PC-9 (cell line): ENCODE measurements around the gene PRPSAP2.

ENCODE experiments used
- EZH2 ChIP-seq: fragments of 200-600 bp; sonication (generic); IDR thresholded peaks from 2 replicates; pipeline ENCODE4 v1.8.0; 2017; ENCODE audit warnings: antibody characterized with exemption, low read depth
- TF ChIP-seq, protein P1 (sequence below): fragments of 200-600 bp; sonication (generic); conservative IDR thresholded peaks from 2 replicates; pipeline ENCODE4 v1.6.1; 2017; ENCODE audit warnings: mixed run types, antibody characterized with exemption, mild to moderate bottlenecking, moderate library complexity

DNA sequence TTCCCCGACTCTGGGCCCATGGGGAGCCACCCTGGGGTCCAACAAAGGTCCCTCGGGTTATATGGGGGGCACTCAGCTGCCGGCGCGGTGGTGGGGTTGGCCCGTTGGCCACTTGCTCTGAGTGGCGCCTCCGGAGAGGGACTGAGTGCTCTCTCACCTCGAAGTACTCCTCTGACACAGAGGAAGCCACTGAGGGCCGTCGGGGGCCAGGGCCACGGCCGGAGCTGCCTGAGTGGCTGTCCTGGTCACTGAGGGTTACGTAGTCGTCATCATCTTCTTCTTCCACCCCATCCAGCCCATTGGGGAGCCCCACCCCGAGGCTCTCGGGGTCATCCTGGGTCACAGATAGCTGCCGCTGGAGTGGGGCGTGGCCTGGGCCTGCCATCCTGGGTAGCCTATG lies 119.7 kb downstream of the PRPSAP2 start:
- TF ChIP-seq, protein P1, sequence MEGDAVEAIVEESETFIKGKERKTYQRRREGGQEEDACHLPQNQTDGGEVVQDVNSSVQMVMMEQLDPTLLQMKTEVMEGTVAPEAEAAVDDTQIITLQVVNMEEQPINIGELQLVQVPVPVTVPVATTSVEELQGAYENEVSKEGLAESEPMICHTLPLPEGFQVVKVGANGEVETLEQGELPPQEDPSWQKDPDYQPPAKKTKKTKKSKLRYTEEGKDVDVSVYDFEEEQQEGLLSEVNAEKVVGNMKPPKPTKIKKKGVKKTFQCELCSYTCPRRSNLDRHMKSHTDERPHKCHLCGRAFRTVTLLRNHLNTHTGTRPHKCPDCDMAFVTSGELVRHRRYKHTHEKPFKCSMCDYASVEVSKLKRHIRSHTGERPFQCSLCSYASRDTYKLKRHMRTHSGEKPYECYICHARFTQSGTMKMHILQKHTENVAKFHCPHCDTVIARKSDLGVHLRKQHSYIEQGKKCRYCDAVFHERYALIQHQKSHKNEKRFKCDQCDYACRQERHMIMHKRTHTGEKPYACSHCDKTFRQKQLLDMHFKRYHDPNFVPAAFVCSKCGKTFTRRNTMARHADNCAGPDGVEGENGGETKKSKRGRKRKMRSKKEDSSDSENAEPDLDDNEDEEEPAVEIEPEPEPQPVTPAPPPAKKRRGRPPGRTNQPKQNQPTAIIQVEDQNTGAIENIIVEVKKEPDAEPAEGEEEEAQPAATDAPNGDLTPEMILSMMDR: no peak
- no peak for TF ChIP-seq EZH2
